ENCODE measurements around the gene PROP1. TPM values are rescaled to one million over a fixed set of nuclear protein-coding genes. Genes with fewer than 3 reads are reported as not detected.

Gene PROP1
- total and polyA plus RNA-seq, 2 of the 4 experiments (the other 2 are of a cell fraction): not detected

DNA sequence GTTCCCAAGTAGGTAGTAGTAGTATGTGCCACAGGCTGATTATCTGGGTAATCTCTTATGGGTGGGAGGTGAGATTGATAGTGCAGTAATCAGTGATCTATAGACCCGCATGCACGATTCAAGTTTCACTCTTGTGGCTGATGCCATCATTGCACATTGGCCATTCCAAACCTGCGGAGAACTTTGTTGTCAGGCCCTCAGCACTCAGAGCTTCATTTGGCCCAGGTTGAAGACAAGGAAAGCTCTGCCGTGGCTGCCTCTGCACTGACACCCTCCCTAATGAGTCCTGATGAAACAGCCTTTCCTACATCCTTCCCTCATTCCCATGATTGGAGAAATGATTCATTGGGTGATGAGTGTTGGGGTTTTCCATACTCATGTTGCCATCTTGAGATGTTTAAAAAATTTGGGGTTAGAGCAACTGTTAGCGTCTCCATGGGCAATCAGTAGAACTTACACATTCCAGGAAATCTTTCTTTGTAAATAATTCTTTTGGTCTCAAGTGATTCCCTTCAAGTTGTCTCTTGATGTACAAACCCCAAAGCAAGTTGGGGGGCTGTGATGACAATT is 22.9 kb downstream of the PROP1 start:
- Histone ChIP-seq H2BK5ac (ENCODE audit: low read depth, low read length, poor library complexity, severe bottlenecking) (no peak overlapping the region), H2AK5ac (ENCODE audit: low read depth, low read length) (no peak overlapping the region), H3K4me1 (ENCODE audit: control insufficient read depth, insufficient read depth, low read length) (no peaks in the 10 kb centered on the region), H2BK120ac (ENCODE audit: low read depth, low read length) (no peak overlapping the region), H4K91ac (ENCODE audit: insufficient read depth, low read depth, low read length) (no peak overlapping the region), H3K23ac (ENCODE audit: low read depth, low read length) (no peak overlapping the region), H2BK20ac (ENCODE audit: low read depth, low read length) (no peak overlapping the region), H3K9me1 (ENCODE audit: insufficient read depth, low read length) (no peaks in the 10 kb centered on the region), H3K14ac (replicated peaks; ENCODE audit: low read depth, low read length) (no peak overlapping the region), H3K27ac (ENCODE audit: insufficient read depth, low read length) (no peak overlapping the region), H3K18ac (ENCODE audit: low read depth, low read length) (no peak overlapping the region), H3K79me1 (ENCODE audit: low read depth in 1 of 2, low read length in 2 of 2) (no peaks in the 10 kb centered on the region), H3K9me3 (ENCODE audit: control insufficient read depth, insufficient read depth, low read length) (no peaks in the 10 kb centered on the region), H2BK15ac (ENCODE audit: low read depth, low read length) (no peak overlapping the region), H4K5ac (ENCODE audit: low read depth, low read length) (no peak overlapping the region), H3K27me3 (ENCODE audit: control insufficient read depth, insufficient read depth, low read length) (no peaks in the 10 kb centered on the region; the same call in 1 of the 2 replicates), H4K20me1 (ENCODE audit: insufficient read depth, low read length) (no peaks in the 10 kb centered on the region), H3K36me3 (ENCODE audit: control insufficient read depth, insufficient read depth, low read length) (no peaks in the 10 kb centered on the region), H2AK9ac (replicated peaks; ENCODE audit: low read depth, low read length, poor library complexity) (no peak overlapping the region), H3K4me2 (ENCODE audit: low read depth, low read length) (no peak overlapping the region), H3K4ac (ENCODE audit: low read depth, low read length) (no peak overlapping the region), H3K56ac (ENCODE audit: extremely low read depth, insufficient read depth, low read length) (no peak overlapping the region), H4K8ac (ENCODE audit: low read depth in 2 of 2, low read length in 2 of 2) (no peak overlapping the region), H3K4me3 (ENCODE audit: insufficient read depth, low read depth, low read length) (no peak overlapping the region), H2AFZ (replicated peaks; ENCODE audit: low read length, poor library complexity) (no peak overlapping the region), H3K9ac (ENCODE audit: low read depth, low read length) (no peak overlapping the region)
- intact Hi-C loops (cut with micrococcal nuclease) (no loop called here), in situ Hi-C loops (cut with MboI; ENCODE audit: low sequenced_read_pairs) (no loop called here), dilution Hi-C loops (cut with HindIII; ENCODE audit: low sequenced_read_pairs, unreplicated experiment) (no loop called here)
- no TSS peak for BruUV-seq (replicated peaks)
- ChIA-PET POLR2A (ENCODE audit: unreplicated experiment) (no interaction called here), CTCF (no interaction called here)
- ATAC-seq (ENCODE audit: low read depth): no peak
- DNase-seq: no peak
- TF ChIP-seq RAD21 (IDR thresholded peaks at IDR 0.05; ENCODE audit: low read length) (no peak), ELK1 (IDR thresholded peaks at IDR 0.05; ENCODE audit: borderline replicate concordance, low read depth, low read length) (no peak), CHD1 (IDR thresholded peaks at IDR 0.05; ENCODE audit: low read depth, low read length) (no peak), MAFK (IDR thresholded peaks at IDR 0.05; ENCODE audit: low read depth, low read length) (no peak), MAZ (IDR thresholded peaks at IDR 0.05; ENCODE audit: borderline replicate concordance, low read depth, low read length) (no peak), BHLHE40 (IDR thresholded peaks at IDR 0.05; ENCODE audit: low read depth, low read length) (no peak), RCOR1 (IDR thresholded peaks at IDR 0.05; ENCODE audit: insufficient replicate concordance, low read length) (no peak), RFX5 (IDR thresholded peaks at IDR 0.05; ENCODE audit: low read depth, low read length) (no peak), FOS (IDR thresholded peaks at IDR 0.05; ENCODE audit: low read depth, low read length) (no peak), POLR2A (IDR thresholded peaks at IDR 0.05; ENCODE audit: low read depth, low read length) (no peak), CEBPB (IDR thresholded peaks at IDR 0.05; ENCODE audit: low read depth, low read length) (no peak), CTCF (conservative IDR thresholded peaks at IDR 0.05; ENCODE audit: low read depth, low read length) (no peak), MXI1 (IDR thresholded peaks at IDR 0.05; ENCODE audit: borderline replicate concordance, low read depth, low read length) (no peak), SMC3 (IDR thresholded peaks at IDR 0.05; ENCODE audit: low read depth, low read length) (no peak), NFE2L2 (IDR thresholded peaks at IDR 0.05; ENCODE audit: low read depth, low read length) (no peak)
- TF ChIP-seq, protein P1, sequence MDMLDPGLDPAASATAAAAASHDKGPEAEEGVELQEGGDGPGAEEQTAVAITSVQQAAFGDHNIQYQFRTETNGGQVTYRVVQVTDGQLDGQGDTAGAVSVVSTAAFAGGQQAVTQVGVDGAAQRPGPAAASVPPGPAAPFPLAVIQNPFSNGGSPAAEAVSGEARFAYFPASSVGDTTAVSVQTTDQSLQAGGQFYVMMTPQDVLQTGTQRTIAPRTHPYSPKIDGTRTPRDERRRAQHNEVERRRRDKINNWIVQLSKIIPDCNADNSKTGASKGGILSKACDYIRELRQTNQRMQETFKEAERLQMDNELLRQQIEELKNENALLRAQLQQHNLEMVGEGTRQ (IDR thresholded peaks at IDR 0.05; ENCODE audit: low read depth, low read length): no peak
- no CpG with 5 or more reads among the region's 5 CpGs for WGBS, 2 experiments (ENCODE audit: extremely low coverage in 2 of 2, insufficient read length in 1 of 2)
